IPS-15b (cell line): ENCODE measurements around the gene LRRC2.
"Not testable (repeated sequence)": the region's sequence is repeated elsewhere in the genome, so short reads cannot be mapped to it uniquely, and the experiment has no call there.

Experiments used
- H3K27me3 ChIP-seq: one replicate; pipeline ENCODE4 v1.6.1; 2013; ENCODE audit warnings: low read length; ENCODE audit not compliant: control insufficient read depth, insufficient read depth
- H3K36me3 ChIP-seq: one replicate; pipeline ENCODE4 v1.6.1; 2013; ENCODE audit warnings: low read length; ENCODE audit not compliant: control insufficient read depth, insufficient read depth
- H3K4me1 ChIP-seq: one replicate; pipeline ENCODE4 v1.6.1; 2013; ENCODE audit warnings: mild to moderate bottlenecking, low read length; ENCODE audit not compliant: control insufficient read depth, insufficient read depth
- H3K4me3 ChIP-seq: one replicate; pipeline ENCODE4 v1.5.1; 2013; ENCODE audit warnings: low read depth, low read length
- H3K9ac ChIP-seq: one replicate; pipeline ENCODE4 v1.6.1; 2013; ENCODE audit warnings: low read depth, mild to moderate bottlenecking, low read length
- H3K9me3 ChIP-seq: one replicate; pipeline ENCODE4 v1.6.1; 2013; ENCODE audit warnings: mild to moderate bottlenecking, low read length; ENCODE audit not compliant: control insufficient read depth, insufficient read depth

Gene LRRC2

DNA sequence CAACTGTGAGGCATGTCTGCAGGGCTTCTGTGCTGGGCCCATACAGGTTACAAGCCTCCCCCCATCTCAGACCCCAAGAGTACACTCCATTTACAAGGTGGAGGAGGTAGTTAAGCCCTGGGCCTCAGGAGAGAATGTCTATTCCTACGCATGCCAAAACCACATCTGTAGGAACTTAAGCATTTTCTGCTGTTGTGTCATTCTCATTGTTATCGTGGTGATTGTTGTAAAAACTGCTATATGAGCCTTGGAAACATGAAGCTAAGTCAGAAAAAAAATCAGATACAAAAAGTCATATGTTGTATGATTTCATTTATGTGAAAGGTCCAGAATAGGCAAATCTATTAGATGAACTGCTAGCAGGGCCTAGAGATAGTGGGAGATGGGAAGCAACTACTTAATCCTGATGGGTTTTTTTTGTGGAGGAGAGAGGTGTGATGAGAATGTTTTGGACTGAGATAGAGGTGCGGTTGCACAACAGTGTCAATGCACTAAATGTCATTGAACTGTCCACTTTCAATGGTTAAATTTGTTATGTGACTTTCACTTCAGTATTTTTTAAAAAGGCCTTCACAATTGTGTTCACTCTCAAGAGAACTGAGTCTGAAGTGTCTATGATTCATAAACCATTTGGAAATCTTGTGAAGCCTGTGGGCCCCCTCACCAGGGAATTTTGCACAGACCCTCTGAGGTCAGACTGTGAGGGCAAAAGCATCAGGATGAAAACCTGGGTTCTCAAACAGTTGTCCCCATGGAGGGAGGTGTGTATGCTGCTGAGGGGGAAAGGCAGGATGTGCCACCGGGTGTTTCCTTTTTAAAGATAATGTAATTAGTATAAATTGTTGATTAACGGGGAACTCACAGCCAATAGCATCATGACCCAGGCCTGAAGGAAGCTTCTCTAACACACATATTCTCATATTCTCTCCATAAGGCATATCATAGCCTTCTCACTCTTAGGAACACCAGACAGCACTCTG lies 65.2 kb downstream of the LRRC2 start:
- H3K4me1 ChIP-seq, result peaks cover 4% of the 10 kb centered on the region
- H3K9me3 ChIP-seq, result no peaks in the 10 kb centered on the region
- no peak overlapping the region for H3K4me3 ChIP-seq
- H3K27me3 ChIP-seq, result peaks cover 3% of the 10 kb centered on the region
- no peak overlapping the region for H3K9ac ChIP-seq
- no peaks in the 10 kb centered on the region for H3K36me3 ChIP-seq

DNA sequence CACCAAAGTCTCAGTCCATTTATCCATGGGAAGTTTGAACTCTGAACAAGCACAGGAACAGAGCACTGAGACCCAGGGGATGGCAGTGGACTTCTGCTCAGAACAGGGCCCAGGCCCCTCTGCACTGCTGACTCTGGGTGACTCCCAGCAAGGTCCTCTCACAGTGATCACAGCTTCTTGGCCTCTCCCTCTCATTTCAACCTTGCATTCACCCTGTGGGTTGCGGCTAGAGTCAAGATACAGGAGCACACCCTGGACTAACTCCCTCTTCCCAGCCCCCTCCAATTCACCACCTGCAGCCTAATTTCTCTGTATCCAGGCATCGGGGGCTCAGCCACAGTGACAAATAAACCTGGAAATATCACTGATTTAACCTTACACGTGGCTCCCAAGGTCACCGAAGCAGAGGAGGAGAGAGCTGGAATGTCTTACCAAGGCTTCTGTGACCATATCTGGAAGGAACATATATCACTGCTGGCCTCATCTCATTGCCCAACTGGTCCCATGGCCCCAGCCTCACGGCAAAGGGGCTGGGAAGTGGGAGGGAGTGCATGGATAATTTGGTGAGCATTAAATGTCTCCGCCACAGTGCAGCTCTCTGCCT lies 67.1 kb downstream of the LRRC2 start:
- peaks cover 3% of the 10 kb centered on the region for H3K27me3 ChIP-seq
- H3K36me3 ChIP-seq, result no peaks in the 10 kb centered on the region
- no peak overlapping the region for H3K4me3 ChIP-seq
- H3K9ac ChIP-seq, result no peak overlapping the region
- H3K4me1 ChIP-seq, result peaks cover 6% of the 10 kb centered on the region
- H3K9me3 ChIP-seq, result no peaks in the 10 kb centered on the region

- peaks cover 6% of the 10 kb centered on the region for H3K4me1 ChIP-seq
- peaks cover 3% of the 10 kb centered on the region for H3K27me3 ChIP-seq
Observed at GRCh38 chr3:46497556-46498265, 68.4 kb downstream of the LRRC2 start, which contains the start of gene RTP3. TSS of gene RTP3 (plus strand) at chr3:46497976. CDS start at chr3:46498063, 87 bp downstream.

DNA sequence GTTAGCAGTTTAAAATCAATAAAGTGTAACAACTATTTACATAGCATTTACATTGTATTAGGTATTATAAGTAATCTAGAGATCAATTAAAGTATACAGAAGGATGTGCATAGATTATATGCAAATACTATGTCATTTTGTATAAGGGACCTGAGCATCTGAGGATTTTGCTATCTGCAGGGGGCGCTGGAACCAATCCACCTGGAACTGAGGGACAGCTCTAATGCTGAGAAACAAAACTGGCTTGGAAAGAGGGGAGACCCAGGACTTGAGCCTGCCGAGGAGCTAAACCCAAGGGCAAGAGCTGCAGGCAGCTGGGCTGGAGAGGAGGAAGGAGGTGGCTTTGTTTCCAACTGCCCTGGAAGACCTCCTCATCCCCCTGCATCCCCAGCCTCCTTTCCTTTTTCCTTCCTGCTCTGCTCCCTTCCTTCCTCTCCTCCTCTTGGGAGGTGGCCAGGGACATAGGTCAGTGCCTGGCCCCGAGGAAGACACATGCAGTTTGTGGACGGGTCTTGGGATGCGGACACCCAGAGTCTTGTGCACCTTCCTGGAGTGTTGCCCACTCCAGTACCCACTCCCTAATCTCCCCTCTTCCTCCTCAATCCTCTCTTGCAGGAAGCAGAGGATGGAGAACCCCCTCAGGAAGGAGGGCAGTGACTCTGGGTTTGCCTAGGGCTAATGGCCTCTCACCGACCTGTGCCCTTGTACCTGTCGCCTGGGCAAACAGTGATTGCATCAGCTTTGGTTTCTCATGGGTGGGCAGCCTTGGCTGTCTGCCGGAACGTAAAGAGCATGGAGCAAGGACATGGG lies 69.2 kb downstream of the LRRC2 start:
- Histone ChIP-seq H3K4me3 (no peak overlapping the region), H3K4me1 (peaks cover 6% of the 10 kb centered on the region), H3K27me3 (peaks cover 3% of the 10 kb centered on the region), H3K36me3 (no peaks in the 10 kb centered on the region), H3K9ac (no peak overlapping the region), H3K9me3 (no peaks in the 10 kb centered on the region)

More at GRCh38 chr3:46497556-46498265, 68.4 kb downstream of the LRRC2 start, which contains the start of gene RTP3:
- Histone ChIP-seq H3K36me3 (no peaks in the 10 kb centered on the region), H3K4me3 (no peak within 1 kb of the TSS), H3K9ac (no peak within 1 kb of the TSS), H3K9me3 (no peaks in the 10 kb centered on the region)

- Histone ChIP-seq H3K36me3 (no peaks in the 10 kb centered on the region), H3K9me3 (no peaks in the 10 kb centered on the region), H3K4me1 (peaks cover 6% of the 10 kb centered on the region), H3K9ac (no peak overlapping the region), H3K4me3 (no peak overlapping the region), H3K27me3 (peaks cover 3% of the 10 kb centered on the region)
Observed at GRCh38 chr3:46495901-46496456, 70.1 kb downstream of the LRRC2 start.

- H3K9me3 ChIP-seq, H3K9ac ChIP-seq, H3K4me3 ChIP-seq, H3K36me3 ChIP-seq, H3K27me3 ChIP-seq, H3K4me1 ChIP-seq: not testable (repeated sequence)
Observed at GRCh38 chr3:46494491-46494890, 71.6 kb downstream of the LRRC2 start.

GRCh38 chr3:46492890-46493547 lies 73.1 kb downstream of the LRRC2 start:
- no peaks in the 10 kb centered on the region for H3K9me3 ChIP-seq
- no peak overlapping the region for H3K4me3 ChIP-seq
- H3K4me1 ChIP-seq, result peaks cover 11% of the 10 kb centered on the region
- H3K36me3 ChIP-seq, result no peaks in the 10 kb centered on the region
- no peak overlapping the region for H3K9ac ChIP-seq
- peaks cover 5% of the 10 kb centered on the region for H3K27me3 ChIP-seq

DNA sequence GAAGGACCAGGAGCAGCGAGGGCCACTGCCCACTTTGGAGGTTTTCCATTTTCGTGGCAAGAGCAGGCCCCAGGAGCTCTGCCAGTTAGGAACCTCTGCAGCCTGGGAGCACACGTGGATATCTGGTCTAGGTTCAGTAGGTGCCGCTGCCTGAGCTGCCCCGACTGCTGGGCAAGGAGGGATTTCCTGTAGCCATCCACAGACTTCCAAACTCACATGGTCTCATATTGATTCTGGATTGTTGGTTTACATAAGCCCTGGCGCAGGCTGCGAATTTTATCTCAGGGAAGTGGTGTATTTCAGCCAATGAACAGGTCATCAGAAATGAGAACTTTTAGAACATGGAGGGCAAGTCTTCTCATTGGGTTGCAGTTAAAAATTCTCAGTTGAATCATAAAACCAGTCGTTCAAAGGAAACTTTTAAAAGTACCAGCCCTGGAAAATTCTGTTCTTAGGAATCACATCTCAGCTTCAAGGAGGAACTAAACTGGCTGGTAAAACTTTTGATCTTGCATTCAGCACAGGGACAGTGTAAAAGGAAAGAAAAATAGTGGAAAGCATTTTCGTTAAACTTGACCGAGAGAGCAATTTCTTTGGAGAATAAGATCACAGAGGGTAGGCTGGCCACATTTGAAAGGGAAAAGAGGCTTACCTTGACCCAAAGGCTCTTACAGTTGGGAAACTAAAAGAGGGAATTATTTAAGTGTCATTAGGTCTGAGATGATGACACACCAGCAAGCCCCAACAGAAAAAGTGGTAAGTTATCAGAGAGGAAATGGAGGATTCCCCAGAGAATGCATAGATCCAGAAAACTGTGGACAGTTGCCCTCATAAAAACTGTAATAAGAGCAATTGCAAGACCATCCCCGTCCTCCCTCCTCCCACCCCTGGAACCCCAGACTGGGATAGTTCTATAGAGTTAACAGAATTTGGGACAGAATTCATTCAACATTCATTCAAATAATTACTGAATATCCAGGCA lies 74.7 kb downstream of the LRRC2 start:
- peaks cover 2% of the 10 kb centered on the region for H3K27me3 ChIP-seq
- no peaks in the 10 kb centered on the region for H3K36me3 ChIP-seq
- H3K9ac ChIP-seq, result no peak overlapping the region
- no peak overlapping the region for H3K4me3 ChIP-seq
- H3K9me3 ChIP-seq, result no peaks in the 10 kb centered on the region
- peaks cover 11% of the 10 kb centered on the region for H3K4me1 ChIP-seq

DNA sequence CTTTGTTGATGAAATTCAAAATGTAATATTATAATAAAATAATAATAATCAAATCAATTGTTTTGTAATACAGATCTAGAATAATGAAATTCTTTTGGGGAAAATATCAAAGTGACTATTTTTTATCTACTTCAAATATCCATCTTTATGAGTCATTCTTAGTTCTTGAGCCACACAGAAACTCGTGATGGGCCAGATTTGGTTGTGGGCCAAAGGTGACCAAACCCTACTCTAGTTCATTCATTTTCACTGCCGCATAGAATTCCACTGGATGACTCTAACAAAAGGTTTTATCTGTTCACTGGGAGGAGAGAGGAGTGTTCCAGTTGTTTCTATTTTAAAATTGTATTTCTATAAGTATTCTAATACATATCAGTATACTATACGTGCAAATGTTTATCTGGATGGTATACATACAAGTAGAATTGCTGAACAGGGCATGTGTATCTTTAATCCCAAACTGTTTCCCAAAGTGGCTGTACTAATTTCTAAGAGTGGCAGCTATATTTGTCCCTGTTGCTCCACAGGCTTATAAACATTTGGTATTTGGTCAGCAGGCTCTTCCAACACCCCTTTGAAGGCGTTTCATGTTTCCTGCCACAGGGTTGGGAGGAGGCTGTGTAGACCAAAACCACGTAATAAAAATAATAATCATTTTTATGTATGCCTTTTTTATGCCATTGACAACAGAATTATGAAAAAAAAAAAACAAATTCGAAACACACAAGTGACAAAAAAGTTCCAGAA lies 75.6 kb downstream of the LRRC2 start:
- no peaks in the 10 kb centered on the region for H3K9me3 ChIP-seq
- H3K27me3 ChIP-seq, result peaks cover 2% of the 10 kb centered on the region
- H3K9ac ChIP-seq, result no peak overlapping the region
- H3K4me1 ChIP-seq, result peaks cover 5% of the 10 kb centered on the region
- no peaks in the 10 kb centered on the region for H3K36me3 ChIP-seq
- H3K4me3 ChIP-seq, result no peak overlapping the region
